Coronary artery (tissue), 2 donors: ENCODE data around the gene IRAG1.
A peak's percentile ranks its signal among the peaks of the same experiment; 100 is the strongest.

ENCODE experiments used
- DNase-seq: peaks from one replicate; pipeline ENCODE4 v3.0.0-alpha.2; 2017; ENCODE audit warnings: low spot score
- H3K27ac ChIP-seq, 2 donors: fragments of 200-600 bp; sonication (generic); one replicate each; pipeline ENCODE4 v1.5.1; 2016 to 2019
- H3K4me3 ChIP-seq: fragments of 200-600 bp; sonication (generic); 2 replicates; pipeline ENCODE4 v1.5.1; 2016; ENCODE audit warnings: mild to moderate bottlenecking, moderate library complexity
- CTCF ChIP-seq: fragments of 200-600 bp; sonication (generic); IDR thresholded peaks from one replicate; pipeline ENCODE4 v1.5.1; 2019; ENCODE audit warnings: antibody characterized with exemption

IRAG1 gene

GRCh38 chr11:10669258-10670033 lies 24.1 kb downstream of the IRAG1 start:
- no peak for TF ChIP-seq CTCF
- Histone ChIP-seq H3K27ac (peak overlapping the region; percentile 77 to 79), H3K4me3 (peak overlapping the region; percentile 25)
- DNase-seq, result no peak

GRCh38 chr11:10667521-10667885 lies 26.1 kb downstream of the IRAG1 start:
- no peak for TF ChIP-seq CTCF
- DNase-seq, result no peak
- peak overlapping the region; percentile 79 to 88 for H3K27ac ChIP-seq
- peak overlapping the region; percentile 5 for H3K4me3 ChIP-seq

GRCh38 chr11:10666556-10667520 lies 26.7 kb downstream of the IRAG1 start:
- TF ChIP-seq CTCF, result no peak
- no peak for DNase-seq
- H3K27ac ChIP-seq, result peak overlapping the region; percentile 79 to 90
- peak overlapping the region; percentile 10 for H3K4me3 ChIP-seq

- Histone ChIP-seq H3K27ac (peak overlapping the region; percentile 79 to 90), H3K4me3 (peak overlapping the region; percentile 11)
- no peak for TF ChIP-seq CTCF
- DNase-seq, result no peak
Measured at GRCh38 chr11:10664496-10664895, 29.1 kb downstream of the IRAG1 start.

- Histone ChIP-seq H3K27ac (peak overlapping the region; percentile 79 to 90), H3K4me3 (peak overlapping the region; percentile 11)
- TF ChIP-seq CTCF, result no peak
- DNase-seq, result no peak
Measured at GRCh38 chr11:10663990-10664389, 29.6 kb downstream of the IRAG1 start.

- no peak for DNase-seq
- H3K27ac ChIP-seq, result peak overlapping the region; percentile 79 to 90
- H3K4me3 ChIP-seq, result no peak overlapping the region
- no peak for TF ChIP-seq CTCF
Measured at GRCh38 chr11:10663365-10663764, 30.2 kb downstream of the IRAG1 start.
